ENCODE measurements around the gene GNG12. TPM values are rescaled to one million over a fixed set of nuclear protein-coding genes. Genes with fewer than 3 reads are reported as not detected.

GNG12 gene
- total and polyA plus RNA-seq, 2 donors (not counting 1 experiment from before 2014, with no cell fraction given): not detected

DNA sequence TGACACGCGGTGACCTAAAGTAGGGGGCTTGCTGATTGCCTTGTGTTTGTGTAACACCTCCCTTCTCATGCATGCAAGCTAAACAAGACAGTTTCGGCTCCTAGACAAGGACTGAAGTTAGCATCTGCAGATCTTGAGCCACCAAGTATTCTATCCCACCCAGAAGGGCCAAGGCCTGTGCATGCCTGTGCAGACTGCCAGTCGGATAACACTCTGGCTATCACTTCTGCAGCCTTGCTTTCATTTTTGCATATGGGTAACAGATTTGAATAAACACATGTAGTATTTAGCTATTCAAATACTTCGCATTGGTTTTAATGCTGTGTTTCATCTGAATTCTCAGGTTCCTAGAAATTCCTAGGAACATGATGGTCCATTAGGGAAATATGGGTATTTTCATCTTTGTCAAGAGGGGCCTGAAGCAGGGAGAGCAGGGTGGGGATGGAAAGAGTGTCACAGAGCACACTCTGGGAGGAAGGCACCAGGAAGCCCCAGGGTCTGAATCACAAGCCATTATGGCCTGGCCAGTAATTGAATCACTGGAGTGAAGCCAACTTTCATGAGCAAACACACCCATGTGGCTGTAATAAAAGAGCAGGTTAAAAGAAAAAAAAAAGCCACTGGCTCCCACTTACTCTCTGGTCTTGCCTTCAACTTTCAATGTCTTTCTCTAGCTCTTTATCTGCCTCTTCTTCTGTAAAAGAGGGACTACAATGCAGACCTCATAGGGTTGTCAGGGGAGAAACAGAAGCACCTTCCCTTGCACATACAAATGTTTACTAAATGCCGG is 120.0 kb downstream of the GNG12 start:
- Histone ChIP-seq H3K36me3 (replicated peaks in 1 of 2; ENCODE audit: control extremely low read depth in 1 of 2, control insufficient read depth in 1 of 2, extremely low read depth in 1 of 2, insufficient read depth in 2 of 2, low read length in 1 of 2) (no peaks in the 10 kb centered on the region), H3K27me3 (replicated peaks in 1 of 4; ENCODE audit: control extremely low read depth in 1 of 4, control insufficient read depth in 3 of 4, insufficient read depth in 4 of 4, low read length in 3 of 4) (no peaks in the 10 kb centered on the region), H3K4me3 (ENCODE audit: control extremely low read depth in 1 of 5, extremely low read depth in 1 of 5, insufficient read depth in 1 of 5, low read depth in 2 of 5, low read length in 4 of 5) (no peak overlapping the region), H3K9me3 (ENCODE audit: control extremely low read depth in 1 of 3, control insufficient read depth in 2 of 3, insufficient read depth in 1 of 3, low read length in 2 of 3) (no peaks in the 10 kb centered on the region), H3K27ac (ENCODE audit: low read length in 2 of 2) (no peak overlapping the region), H3K4me1 (ENCODE audit: control insufficient read depth in 2 of 2, insufficient read depth in 2 of 2, low read length in 2 of 2) (no peaks in the 10 kb centered on the region), H3K9ac (ENCODE audit: low read length) (no peak overlapping the region), H2AFZ (ENCODE audit: insufficient read depth, low read depth, low read length, poor library complexity, severe bottlenecking) (no peak overlapping the region), H3K79me2 (ENCODE audit: control insufficient read depth, insufficient read depth, low read length) (no peaks in the 10 kb centered on the region), H3K4me2 (replicated peaks; ENCODE audit: low read depth, low read length, poor library complexity, severe bottlenecking) (no peak overlapping the region), H4K20me1 (ENCODE audit: control insufficient read depth, insufficient read depth, low read length, poor library complexity, severe bottlenecking) (no peaks in the 10 kb centered on the region)
- WGBS (ENCODE audit: insufficient coverage): 100% methylated on average over 3 of the region's 6 CpGs
- Mint-ChIP-seq H3K9me3 (ENCODE audit: insufficient read depth) (no peaks in the 10 kb centered on the region), H3K4me1 (peaks cover 1% of the 10 kb centered on the region), H3K4me3 (no peak overlapping the region), H3K27ac (no peak overlapping the region), H3K27me3 (no peaks in the 10 kb centered on the region)
- POLR2A ChIA-PET: no interaction called here
- TF ChIP-seq CTCF (IDR thresholded peaks at IDR 0.05): no peak
- no peak for TF ChIP-seq EZH2 (IDR thresholded peaks at IDR 0.05; ENCODE audit: borderline replicate concordance, insufficient read depth, low read depth, low read length, poor library complexity, severe bottlenecking)
- ATAC-seq (ENCODE audit: low read depth) (no peak), DNase-seq (no peak)
- CTCF ChIA-PET: interaction anchor here (1.5 kb wide), 1 partner anchor 47 kb away, joined by 4 read pairs; no protein-coding TSS in a partner anchor
- intact Hi-C loops (cut with micrococcal nuclease): no loop called here

- Histone ChIP-seq H3K36me3 (replicated peaks in 1 of 2; ENCODE audit: control extremely low read depth in 1 of 2, control insufficient read depth in 1 of 2, extremely low read depth in 1 of 2, insufficient read depth in 2 of 2, low read length in 1 of 2) (no peaks in the 10 kb centered on the region), H3K27me3 (replicated peaks in 1 of 4; ENCODE audit: control extremely low read depth in 1 of 4, control insufficient read depth in 3 of 4, insufficient read depth in 4 of 4, low read length in 3 of 4) (no peaks in the 10 kb centered on the region), H3K4me2 (replicated peaks; ENCODE audit: low read depth, low read length, poor library complexity, severe bottlenecking) (no peak overlapping the region), H3K9me3 (ENCODE audit: control extremely low read depth in 1 of 3, control insufficient read depth in 2 of 3, insufficient read depth in 1 of 3, low read length in 2 of 3) (no peaks in the 10 kb centered on the region), H2AFZ (ENCODE audit: insufficient read depth, low read depth, low read length, poor library complexity, severe bottlenecking) (no peak overlapping the region), H3K79me2 (ENCODE audit: control insufficient read depth, insufficient read depth, low read length) (no peaks in the 10 kb centered on the region), H3K4me3 (ENCODE audit: control extremely low read depth in 1 of 5, extremely low read depth in 1 of 5, insufficient read depth in 1 of 5, low read depth in 2 of 5, low read length in 4 of 5) (no peak overlapping the region), H3K27ac (ENCODE audit: low read length in 2 of 2) (no peak overlapping the region), H3K4me1 (ENCODE audit: control insufficient read depth in 2 of 2, insufficient read depth in 2 of 2, low read length in 2 of 2) (no peaks in the 10 kb centered on the region), H4K20me1 (ENCODE audit: control insufficient read depth, insufficient read depth, low read length, poor library complexity, severe bottlenecking) (no peaks in the 10 kb centered on the region), H3K9ac (ENCODE audit: low read length) (no peak overlapping the region)
- DNase-seq: no peak
- ChIA-PET POLR2A (no interaction called here), CTCF (interaction anchor here (1.5 kb wide), 1 partner anchor 48 kb away, joined by 4 read pairs; no protein-coding TSS in a partner anchor)
- no peak for ATAC-seq (ENCODE audit: low read depth)
- 10% methylated on average over 2 of the region's 2 CpGs for WGBS (ENCODE audit: insufficient coverage)
- H3K9me3 Mint-ChIP-seq (ENCODE audit: insufficient read depth): no peaks in the 10 kb centered on the region
- intact Hi-C loops (cut with micrococcal nuclease): no loop called here
- H3K27ac Mint-ChIP-seq: no peak overlapping the region
- H3K4me3 Mint-ChIP-seq: no peak overlapping the region
- TF ChIP-seq CTCF (IDR thresholded peaks at IDR 0.05) (no peak), EZH2 (IDR thresholded peaks at IDR 0.05; ENCODE audit: borderline replicate concordance, insufficient read depth, low read depth, low read length, poor library complexity, severe bottlenecking) (no peak)
- H3K4me1 Mint-ChIP-seq: peaks cover 1% of the 10 kb centered on the region
- H3K27me3 Mint-ChIP-seq: no peaks in the 10 kb centered on the region
Observed at GRCh38 chr1:67711855-67712212, 121.4 kb downstream of the GNG12 start.
